Measurements from ENCODE around the gene USH1C. TPM values are rescaled to one million over a fixed set of nuclear protein-coding genes. Genes with fewer than 3 reads are reported as not detected.

The USH1C gene
- total RNA-seq, 1 donor from 2014 or later = 0.24 TPM

- H3K27me3 Mint-ChIP-seq (ENCODE audit: insufficient read depth, low read depth) = peaks cover 5% of the 10 kb centered on the region
- no peak overlapping the region for H3K4me3 Mint-ChIP-seq
- Histone ChIP-seq H3K4me2 (no peak overlapping the region), H3K9me3 (ENCODE audit: low read depth) (no peaks in the 10 kb centered on the region), H3K4me1 (peaks cover 10% of the 10 kb centered on the region), H3F3A (ENCODE audit: low read depth) (peaks cover 9% of the 10 kb centered on the region), H3K4me3 (no peak overlapping the region), H3K27me3 (no peaks in the 10 kb centered on the region), H3K79me2 (ENCODE audit: low read depth) (no peaks in the 10 kb centered on the region), H3K9ac (no peak overlapping the region), H3K36me3 (no peaks in the 10 kb centered on the region), H4K20me1 (ENCODE audit: low read depth) (no peaks in the 10 kb centered on the region), H3K27ac (no peak overlapping the region), H2AFZ (replicated peaks) (no peak overlapping the region)
- no peak for TF ChIP-seq EZH2 (IDR thresholded peaks at IDR 0.05)
- TF ChIP-seq EZH2phosphoT487 (IDR thresholded peaks at IDR 0.05) = no peak
- TF ChIP-seq, protein P1, sequence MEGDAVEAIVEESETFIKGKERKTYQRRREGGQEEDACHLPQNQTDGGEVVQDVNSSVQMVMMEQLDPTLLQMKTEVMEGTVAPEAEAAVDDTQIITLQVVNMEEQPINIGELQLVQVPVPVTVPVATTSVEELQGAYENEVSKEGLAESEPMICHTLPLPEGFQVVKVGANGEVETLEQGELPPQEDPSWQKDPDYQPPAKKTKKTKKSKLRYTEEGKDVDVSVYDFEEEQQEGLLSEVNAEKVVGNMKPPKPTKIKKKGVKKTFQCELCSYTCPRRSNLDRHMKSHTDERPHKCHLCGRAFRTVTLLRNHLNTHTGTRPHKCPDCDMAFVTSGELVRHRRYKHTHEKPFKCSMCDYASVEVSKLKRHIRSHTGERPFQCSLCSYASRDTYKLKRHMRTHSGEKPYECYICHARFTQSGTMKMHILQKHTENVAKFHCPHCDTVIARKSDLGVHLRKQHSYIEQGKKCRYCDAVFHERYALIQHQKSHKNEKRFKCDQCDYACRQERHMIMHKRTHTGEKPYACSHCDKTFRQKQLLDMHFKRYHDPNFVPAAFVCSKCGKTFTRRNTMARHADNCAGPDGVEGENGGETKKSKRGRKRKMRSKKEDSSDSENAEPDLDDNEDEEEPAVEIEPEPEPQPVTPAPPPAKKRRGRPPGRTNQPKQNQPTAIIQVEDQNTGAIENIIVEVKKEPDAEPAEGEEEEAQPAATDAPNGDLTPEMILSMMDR (IDR thresholded peaks at IDR 0.05) = no peak
- no peak overlapping the region for H3K27ac Mint-ChIP-seq
- H3K4me1 Mint-ChIP-seq = peaks cover 33% of the 10 kb centered on the region
- H3K36me3 Mint-ChIP-seq = no peaks in the 10 kb centered on the region
- H3K9me3 Mint-ChIP-seq = no peaks in the 10 kb centered on the region
- no peak for DNase-seq (ENCODE audit: low spot score)
Measured at GRCh38 chr11:17531636-17532113, 12.5 kb downstream of the USH1C start.

DNA sequence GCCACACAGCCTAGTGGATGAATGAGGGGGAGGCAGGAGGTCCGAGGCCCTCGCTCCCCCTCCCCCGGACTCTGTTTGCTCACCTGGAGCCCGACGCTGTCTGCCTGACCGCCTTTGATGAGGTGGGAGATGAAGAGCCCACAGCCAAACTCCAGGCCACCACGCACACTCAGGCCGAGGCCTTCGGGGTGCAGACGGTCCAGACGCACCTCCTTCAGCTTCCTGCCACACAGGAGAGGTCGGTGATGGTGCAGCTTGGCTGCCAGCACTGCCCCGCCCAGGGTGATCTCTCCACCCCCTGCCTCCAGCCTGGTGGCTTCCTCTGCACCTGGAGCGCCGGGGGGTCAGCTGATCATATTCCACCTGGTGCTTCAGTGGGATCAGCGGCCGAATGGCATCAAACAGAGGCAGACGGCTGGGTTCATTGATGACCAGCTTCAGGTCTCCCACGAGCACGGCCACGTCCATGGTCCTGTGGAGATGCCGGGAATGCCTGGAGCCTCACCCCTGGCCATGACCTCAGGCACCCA lies 13.1 kb downstream of the USH1C start:
- Histone ChIP-seq H3K4me1 (peaks cover 10% of the 10 kb centered on the region), H3K79me2 (ENCODE audit: low read depth) (no peaks in the 10 kb centered on the region), H3K27ac (no peak overlapping the region), H3F3A (ENCODE audit: low read depth) (peaks cover 9% of the 10 kb centered on the region), H3K9me3 (ENCODE audit: low read depth) (no peaks in the 10 kb centered on the region), H3K4me3 (no peak overlapping the region), H3K9ac (no peak overlapping the region), H3K36me3 (no peaks in the 10 kb centered on the region), H2AFZ (replicated peaks) (no peak overlapping the region), H3K4me2 (no peak overlapping the region), H3K27me3 (no peaks in the 10 kb centered on the region), H4K20me1 (ENCODE audit: low read depth) (no peaks in the 10 kb centered on the region)
- TF ChIP-seq, protein P1 (IDR thresholded peaks at IDR 0.05) = no peak
- no peak for TF ChIP-seq EZH2phosphoT487 (IDR thresholded peaks at IDR 0.05)
- no peak for TF ChIP-seq EZH2 (IDR thresholded peaks at IDR 0.05)
- Mint-ChIP-seq H3K9me3 (no peaks in the 10 kb centered on the region), H3K27me3 (ENCODE audit: insufficient read depth, low read depth) (peaks cover 5% of the 10 kb centered on the region), H3K27ac (no peak overlapping the region), H3K4me1 (peaks cover 33% of the 10 kb centered on the region), H3K4me3 (no peak overlapping the region), H3K36me3 (no peaks in the 10 kb centered on the region)
- no peak for DNase-seq (ENCODE audit: low spot score)

DNA sequence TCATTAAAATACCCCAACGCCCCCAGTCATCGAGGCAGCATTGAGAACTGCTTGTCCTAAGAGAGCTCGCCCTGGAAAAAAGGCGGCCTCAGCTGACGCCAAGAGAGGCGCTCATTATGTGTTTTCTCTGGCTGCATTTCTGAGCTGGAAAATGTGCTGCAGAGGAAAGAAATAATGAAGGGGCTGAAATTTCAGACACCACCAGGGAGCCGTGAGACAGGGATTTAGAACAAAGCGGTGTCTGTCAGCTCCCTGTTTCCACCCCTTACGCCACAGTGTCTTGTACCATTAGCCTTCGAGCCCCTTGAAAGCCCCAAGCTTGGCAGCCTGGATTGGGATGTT lies 14.4 kb downstream of the USH1C start:
- no peaks in the 10 kb centered on the region for H3K9me3 Mint-ChIP-seq
- Histone ChIP-seq H3K79me2 (ENCODE audit: low read depth) (no peaks in the 10 kb centered on the region), H4K20me1 (ENCODE audit: low read depth) (no peaks in the 10 kb centered on the region), H3K27me3 (no peaks in the 10 kb centered on the region), H3K9ac (no peak overlapping the region), H3K4me2 (peak overlapping the region; percentile 16), H3K36me3 (no peaks in the 10 kb centered on the region), H3K9me3 (ENCODE audit: low read depth) (no peaks in the 10 kb centered on the region), H3F3A (ENCODE audit: low read depth) (peaks cover 9% of the 10 kb centered on the region), H2AFZ (replicated peaks) (no peak overlapping the region), H3K27ac (no peak overlapping the region), H3K4me1 (peaks cover 10% of the 10 kb centered on the region), H3K4me3 (no peak overlapping the region)
- H3K27ac Mint-ChIP-seq = peak overlapping the region; percentile 10
- H3K4me1 Mint-ChIP-seq = peaks cover 25% of the 10 kb centered on the region
- no peak for TF ChIP-seq EZH2 (IDR thresholded peaks at IDR 0.05)
- TF ChIP-seq, protein P1 (IDR thresholded peaks at IDR 0.05) = no peak
- no peak for TF ChIP-seq EZH2phosphoT487 (IDR thresholded peaks at IDR 0.05)
- peaks cover 5% of the 10 kb centered on the region for H3K27me3 Mint-ChIP-seq (ENCODE audit: insufficient read depth, low read depth)
- H3K4me3 Mint-ChIP-seq = no peak overlapping the region
- peak; percentile 42 for DNase-seq (ENCODE audit: low spot score)
- no peaks in the 10 kb centered on the region for H3K36me3 Mint-ChIP-seq

Measured in neural progenitor cell (in vitro differentiated cells).